Fibroblast of lung (primary cell): ENCODE results near the gene DERL3.

Experiments
- EZH2 ChIP-seq: IDR thresholded peaks from 2 replicates; pipeline ENCODE4 v1.5.1; 2012; ENCODE audit warnings: low read length, control low read depth, mild to moderate bottlenecking; ENCODE audit errors: missing control alignments
- TF ChIP-seq, protein P1 (sequence below), 2 donors: IDR thresholded peaks in 1 of 2; conservative IDR thresholded peaks in 1 of 2; 1 replicate in 1 of 2; 2 replicates in 1 of 2; pipeline ENCODE4 v1.5.1; 2011 to 2012; ENCODE audit warnings: low read length in 2 of 2, control low read depth in 1 of 2, inconsistent platforms in 1 of 2, low read depth in 1 of 2, mild to moderate bottlenecking in 1 of 2

DNA sequence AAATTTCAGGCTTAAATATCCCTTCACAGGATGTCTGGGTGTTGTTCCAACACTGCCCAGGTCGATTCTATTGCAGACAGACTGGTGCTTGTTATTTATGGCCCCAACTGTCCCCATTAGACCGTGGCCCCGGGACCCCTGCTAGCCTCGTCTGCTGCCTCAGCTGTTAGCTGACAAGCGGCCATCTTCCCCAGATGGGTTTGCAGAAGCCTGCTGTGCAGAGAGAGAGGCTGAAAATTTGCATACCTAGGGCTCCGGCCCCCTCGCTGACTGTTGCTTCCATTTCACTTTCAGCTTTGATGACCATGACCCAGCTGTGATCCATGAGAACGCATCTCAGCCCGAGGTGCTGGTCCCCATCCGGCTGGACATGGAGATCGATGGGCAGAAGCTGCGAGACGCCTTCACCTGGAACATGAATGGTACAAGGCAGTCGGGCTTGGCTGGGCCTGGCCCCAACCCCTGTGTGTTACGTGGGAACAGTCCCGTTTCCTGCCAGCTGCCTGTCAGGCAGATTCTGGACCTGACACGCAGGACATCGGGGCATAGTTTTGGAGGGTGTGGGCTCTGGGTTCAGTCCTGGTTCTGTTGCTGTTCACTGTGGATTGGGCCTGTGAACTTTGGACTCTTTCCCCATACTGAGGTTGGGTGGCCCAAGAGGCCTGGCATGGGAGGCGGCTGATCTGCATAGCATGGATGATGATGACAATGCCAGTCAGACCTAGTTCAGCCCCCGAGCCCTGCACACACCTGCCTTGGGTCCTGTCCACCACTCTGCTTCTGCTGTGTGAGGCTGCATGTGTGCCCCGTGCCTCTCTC is 35.6 kb downstream of the DERL3 start:
- TF ChIP-seq, protein P1, sequence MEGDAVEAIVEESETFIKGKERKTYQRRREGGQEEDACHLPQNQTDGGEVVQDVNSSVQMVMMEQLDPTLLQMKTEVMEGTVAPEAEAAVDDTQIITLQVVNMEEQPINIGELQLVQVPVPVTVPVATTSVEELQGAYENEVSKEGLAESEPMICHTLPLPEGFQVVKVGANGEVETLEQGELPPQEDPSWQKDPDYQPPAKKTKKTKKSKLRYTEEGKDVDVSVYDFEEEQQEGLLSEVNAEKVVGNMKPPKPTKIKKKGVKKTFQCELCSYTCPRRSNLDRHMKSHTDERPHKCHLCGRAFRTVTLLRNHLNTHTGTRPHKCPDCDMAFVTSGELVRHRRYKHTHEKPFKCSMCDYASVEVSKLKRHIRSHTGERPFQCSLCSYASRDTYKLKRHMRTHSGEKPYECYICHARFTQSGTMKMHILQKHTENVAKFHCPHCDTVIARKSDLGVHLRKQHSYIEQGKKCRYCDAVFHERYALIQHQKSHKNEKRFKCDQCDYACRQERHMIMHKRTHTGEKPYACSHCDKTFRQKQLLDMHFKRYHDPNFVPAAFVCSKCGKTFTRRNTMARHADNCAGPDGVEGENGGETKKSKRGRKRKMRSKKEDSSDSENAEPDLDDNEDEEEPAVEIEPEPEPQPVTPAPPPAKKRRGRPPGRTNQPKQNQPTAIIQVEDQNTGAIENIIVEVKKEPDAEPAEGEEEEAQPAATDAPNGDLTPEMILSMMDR (conservative IDR thresholded peaks at IDR 0.05 in 1 of 2, IDR thresholded peaks at IDR 0.05 in 1 of 2; ENCODE audit: low read depth in 1 of 2, low read length in 2 of 2): no peak
- no peak for TF ChIP-seq EZH2
